CD4-positive, alpha-beta memory T cell (primary cell): ENCODE measurements around the gene UNCX. TPM values are rescaled to one million over a fixed set of nuclear protein-coding genes. Genes with fewer than 3 reads are reported as not detected.

Experiments
- CTCF ChIA-PET: fragments of 350-600 bp; sonication (Branson Sonifier 250); formaldehyde crosslinking; loops from one replicate; lab custom pipeline; 2021; ENCODE audit warnings: inconsistent platforms; ENCODE audit not compliant: partially characterized antibody; lab: Charles Lee
- POLR2A ChIA-PET: fragments of 350-600 bp; sonication (Branson Sonifier 250); formaldehyde crosslinking; loops from one replicate; lab custom pipeline; 2021; ENCODE audit not compliant: partially characterized antibody; lab: Charles Lee
- DNase-seq, 5 donors: peaks; one replicate each; pipeline versions ENCODE4 v3.0.0 to v3.0.0-alpha.2; 2020 to 2022; ENCODE audit warnings: mixed read lengths in 1 of 5
- H3K27ac ChIP-seq: one replicate; pipeline ENCODE4 v1.7.0; 2013; ENCODE audit warnings: low read depth, low read length
- H3K27me3 ChIP-seq: 2 replicates; pipeline ENCODE4 v1.7.0; 2013; ENCODE audit warnings: mild to moderate bottlenecking, low read length, moderate library complexity; ENCODE audit not compliant: insufficient read depth
- H3K36me3 ChIP-seq: 2 replicates; pipeline ENCODE4 v1.7.0; 2013; ENCODE audit warnings: mild to moderate bottlenecking, low read length, moderate library complexity; ENCODE audit not compliant: insufficient read depth
- H3K4me1 ChIP-seq: 2 replicates; pipeline ENCODE4 v1.7.0; 2013; ENCODE audit warnings: mild to moderate bottlenecking, low read length, moderate library complexity; ENCODE audit not compliant: insufficient read depth
- H3K4me3 ChIP-seq, 2 donors: one replicate each; pipeline ENCODE4 v1.7.0; 2013; ENCODE audit warnings: low read length in 2 of 2, mild to moderate bottlenecking in 1 of 2
- H3K9me3 ChIP-seq, 2 donors: one replicate each; pipeline ENCODE4 v1.7.0; 2013; ENCODE audit warnings: low read length in 2 of 2, control low read depth in 1 of 2; ENCODE audit not compliant: control insufficient read depth in 1 of 2
- H3K27ac Mint-ChIP-seq, 7 donors: one replicate each; pipeline ENCODE4 v1.8.0; 2020 to 2021; ENCODE audit warnings: mixed read lengths in 7 of 7, mild to moderate bottlenecking in 6 of 7, inconsistent platforms in 3 of 7, moderate library complexity in 3 of 7
- H3K27me3 Mint-ChIP-seq, 2 donors: one replicate each; pipeline ENCODE4 v1.8.0; 2020 to 2021; ENCODE audit warnings: mixed read lengths in 2 of 2
- H3K36me3 Mint-ChIP-seq, 2 donors: one replicate each; pipeline ENCODE4 v1.8.0; 2020 to 2021; ENCODE audit warnings: mixed read lengths in 2 of 2, inconsistent platforms in 1 of 2, mild to moderate bottlenecking in 1 of 2
- H3K4me1 Mint-ChIP-seq, 4 donors: one replicate each; pipeline ENCODE4 v1.8.0; 2020 to 2021; ENCODE audit warnings: mixed read lengths in 4 of 4, mild to moderate bottlenecking in 1 of 4
- H3K4me3 Mint-ChIP-seq, 8 donors: one replicate each; pipeline ENCODE4 v1.8.0; 2020 to 2021; ENCODE audit warnings: mixed read lengths in 8 of 8, mild to moderate bottlenecking in 7 of 8, moderate library complexity in 6 of 8, inconsistent platforms in 3 of 8
- H3K9me3 Mint-ChIP-seq, 8 donors: one replicate each; pipeline ENCODE4 v1.8.0; 2020 to 2021; ENCODE audit warnings: mixed read lengths in 8 of 8, mild to moderate bottlenecking in 5 of 8, inconsistent platforms in 3 of 8, moderate library complexity in 1 of 8
- intact Hi-C: fragments of 100-400 bp; cut with micrococcal nuclease; formaldehyde crosslinking; loops from one replicate; pipeline ENCODE4 v1.15.1; 2023
- polyA plus RNA-seq, 2 donors: library from polyadenylated mRNA; unstranded; fragments of 300-500 nt; fragmentation: Illumina TruSeq; gene quantifications; one replicate each; pipeline ENCODE4 v1.2.3, GENCODE V29; 2021
- total RNA-seq, 2 experiments: library from RNA; stranded (reverse); gene quantifications; one replicate each; pipeline ENCODE4 v1.2.3, GENCODE V29; 2021

UNCX gene
- total and polyA plus RNA-seq, 4 experiments from 2014 or later, result not detected

DNA sequence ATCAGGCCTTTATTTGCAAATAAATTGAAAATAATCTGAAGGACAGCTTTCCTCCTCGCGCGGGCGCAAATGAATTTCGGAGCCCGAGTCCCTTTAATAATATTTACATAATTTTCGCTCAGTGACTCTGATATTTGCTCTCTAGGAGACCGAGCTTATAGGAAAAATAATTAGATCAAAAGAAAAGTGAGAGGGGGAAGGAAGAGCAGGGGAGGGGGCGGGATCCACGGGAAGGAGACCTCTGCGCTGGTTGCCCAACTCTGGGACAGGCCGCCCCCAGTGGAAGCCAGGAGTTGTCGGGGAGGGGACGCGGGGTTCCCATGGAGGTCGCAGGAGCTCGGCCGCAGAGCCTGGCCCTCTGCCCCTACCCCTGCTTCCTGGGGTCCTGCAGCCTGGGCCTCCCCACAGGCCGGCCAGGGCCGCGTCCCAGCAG is 5.8 kb downstream of the UNCX start:
- no peak for DNase-seq
- Histone ChIP-seq H3K9me3 (no peaks in the 10 kb centered on the region), H3K27me3 (peaks cover 59% of the 10 kb centered on the region), H3K36me3 (no peaks in the 10 kb centered on the region), H3K4me3 (no peak overlapping the region), H3K27ac (no peak overlapping the region), H3K4me1 (peaks cover 17% of the 10 kb centered on the region)
- Mint-ChIP-seq H3K4me1 (peaks cover 15 to 27% (median 21%) of the 10 kb centered on the region in 4 donors), H3K36me3 (no peaks in the 10 kb centered on the region), H3K27me3 (peaks cover 35 to 39% of the 10 kb centered on the region in 2 donors), H3K27ac (peak overlapping the region in 1 of 7 donors; percentile 86), H3K9me3 (peaks cover 0 to 28% (median 0%) of the 10 kb centered on the region in 8 donors), H3K4me3 (no peak overlapping the region)
- intact Hi-C loops, result no loop called here
- ChIA-PET CTCF (interaction anchor here (2.2 kb wide), 1 partner anchor 13 kb away, joined by 5 read pairs; no protein-coding TSS in a partner anchor), POLR2A (no interaction called here)

DNA sequence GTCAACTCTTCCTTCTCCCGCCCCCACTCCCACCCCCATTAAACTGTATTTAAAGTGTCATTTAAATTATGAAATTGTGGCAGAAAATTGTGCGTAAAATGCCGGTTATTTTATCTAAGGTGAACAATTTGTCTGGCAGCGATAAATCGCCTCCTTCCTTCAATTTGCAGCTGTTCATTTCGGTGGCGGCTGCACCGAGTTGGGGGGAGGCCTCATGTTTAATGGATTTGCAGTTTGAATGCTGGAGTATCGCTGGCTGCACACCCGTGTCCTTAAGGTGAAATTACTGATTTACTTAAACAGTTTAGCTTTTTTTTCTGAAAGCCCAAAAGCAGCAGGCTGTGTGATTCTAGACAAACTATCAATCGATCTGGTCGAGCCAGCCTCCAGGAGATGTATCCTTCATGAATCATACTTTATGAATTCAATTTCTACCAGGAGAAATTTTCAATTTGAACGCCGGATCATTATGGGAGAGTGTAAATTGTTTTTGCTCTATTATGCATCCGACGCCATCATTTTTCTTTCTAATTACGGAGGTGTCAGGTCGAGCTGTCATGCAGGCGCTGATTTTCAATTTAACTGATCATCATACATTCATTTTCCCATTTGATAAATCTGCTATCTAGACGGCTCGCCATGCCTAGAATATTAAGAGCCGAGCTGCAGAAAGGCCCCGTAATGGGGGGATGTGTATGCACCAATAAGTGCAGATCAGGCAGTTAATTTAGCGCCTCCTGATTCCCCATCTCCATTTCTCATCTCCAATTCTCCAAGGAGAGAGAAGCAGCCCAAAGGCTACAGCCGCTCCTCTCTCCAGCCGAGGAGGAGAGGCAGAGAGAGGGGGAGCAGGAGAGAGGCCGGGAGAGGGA is 6.5 kb downstream of the UNCX start:
- Histone ChIP-seq H3K4me3 (no peak overlapping the region), H3K27me3 (peaks cover 61% of the 10 kb centered on the region), H3K9me3 (no peaks in the 10 kb centered on the region), H3K27ac (no peak overlapping the region), H3K4me1 (peaks cover 16% of the 10 kb centered on the region), H3K36me3 (no peaks in the 10 kb centered on the region)
- no peak for DNase-seq
- Mint-ChIP-seq H3K27ac (peak overlapping the region in 6 of 7 donors; percentile 24 to 86 (median 58)), H3K27me3 (peaks cover 36 to 44% of the 10 kb centered on the region in 2 donors), H3K4me1 (peaks cover 15 to 31% (median 20%) of the 10 kb centered on the region in 4 donors), H3K9me3 (peaks cover 0 to 31% (median 0%) of the 10 kb centered on the region in 8 donors), H3K36me3 (no peaks in the 10 kb centered on the region), H3K4me3 (peak overlapping the region in 2 of 8 donors; percentile 36 to 65)
- intact Hi-C loops, result no loop called here
- CTCF ChIA-PET, result interaction anchor here (2.2 kb wide), 1 partner anchor 13 kb away, joined by 5 read pairs; no protein-coding TSS in a partner anchor
- POLR2A ChIA-PET, result no interaction called here

DNA sequence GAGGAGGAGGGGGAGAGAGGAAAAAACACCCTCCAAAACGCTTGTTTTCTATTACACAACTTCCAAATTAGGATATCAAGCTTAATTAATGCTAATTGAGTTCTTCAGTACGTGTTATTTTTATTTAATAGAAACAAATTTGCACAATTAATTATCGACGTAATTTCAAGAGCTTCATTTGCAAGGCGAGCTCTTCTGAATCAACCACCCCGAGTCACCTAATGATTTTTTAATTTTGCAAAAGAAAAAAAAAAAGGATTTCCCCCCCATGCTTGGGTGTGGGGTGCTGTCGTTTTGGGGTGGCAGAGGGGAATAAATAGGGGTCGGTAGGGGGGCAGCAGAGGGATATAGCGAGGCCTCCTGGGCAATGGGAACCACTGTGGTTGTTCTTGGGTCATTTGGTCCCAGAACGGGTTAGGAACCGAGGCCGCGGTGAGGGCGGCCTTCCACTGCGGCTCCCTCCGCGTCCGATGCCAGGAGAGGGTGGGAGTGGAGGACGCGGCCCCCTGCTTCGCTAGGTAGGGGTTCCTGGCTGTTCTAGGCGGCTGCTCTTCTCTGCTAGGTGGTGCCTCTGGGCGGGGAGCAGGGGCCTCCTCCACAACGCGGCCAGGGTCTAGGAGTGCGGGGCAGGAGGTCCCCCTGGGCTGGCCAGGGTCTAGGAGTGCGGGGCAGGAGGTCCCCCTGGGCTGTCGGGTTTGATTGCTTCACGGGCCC is 7.3 kb downstream of the UNCX start:
- H3K27me3 Mint-ChIP-seq, result peaks cover 37 to 44% of the 10 kb centered on the region in 2 donors
- intact Hi-C loops, result no loop called here
- Histone ChIP-seq H3K4me3 (no peak overlapping the region), H3K9me3 (no peaks in the 10 kb centered on the region), H3K27ac (no peak overlapping the region), H3K27me3 (peaks cover 63% of the 10 kb centered on the region), H3K4me1 (peaks cover 8% of the 10 kb centered on the region), H3K36me3 (no peaks in the 10 kb centered on the region)
- H3K4me1 Mint-ChIP-seq, result peaks cover 8 to 29% (median 12%) of the 10 kb centered on the region in 4 donors
- peaks cover 0 to 29% (median 0%) of the 10 kb centered on the region in 8 donors for H3K9me3 Mint-ChIP-seq
- ChIA-PET CTCF (interaction anchor here (2.2 kb wide), 1 partner anchor 14 kb away, joined by 5 read pairs; no protein-coding TSS in a partner anchor), POLR2A (no interaction called here)
- no peaks in the 10 kb centered on the region for H3K36me3 Mint-ChIP-seq
- peak overlapping the region in 1 of 8 donors; percentile 43 for H3K4me3 Mint-ChIP-seq
- peak overlapping the region in 2 of 7 donors; percentile 61 to 86 for H3K27ac Mint-ChIP-seq
- no peak for DNase-seq

DNA sequence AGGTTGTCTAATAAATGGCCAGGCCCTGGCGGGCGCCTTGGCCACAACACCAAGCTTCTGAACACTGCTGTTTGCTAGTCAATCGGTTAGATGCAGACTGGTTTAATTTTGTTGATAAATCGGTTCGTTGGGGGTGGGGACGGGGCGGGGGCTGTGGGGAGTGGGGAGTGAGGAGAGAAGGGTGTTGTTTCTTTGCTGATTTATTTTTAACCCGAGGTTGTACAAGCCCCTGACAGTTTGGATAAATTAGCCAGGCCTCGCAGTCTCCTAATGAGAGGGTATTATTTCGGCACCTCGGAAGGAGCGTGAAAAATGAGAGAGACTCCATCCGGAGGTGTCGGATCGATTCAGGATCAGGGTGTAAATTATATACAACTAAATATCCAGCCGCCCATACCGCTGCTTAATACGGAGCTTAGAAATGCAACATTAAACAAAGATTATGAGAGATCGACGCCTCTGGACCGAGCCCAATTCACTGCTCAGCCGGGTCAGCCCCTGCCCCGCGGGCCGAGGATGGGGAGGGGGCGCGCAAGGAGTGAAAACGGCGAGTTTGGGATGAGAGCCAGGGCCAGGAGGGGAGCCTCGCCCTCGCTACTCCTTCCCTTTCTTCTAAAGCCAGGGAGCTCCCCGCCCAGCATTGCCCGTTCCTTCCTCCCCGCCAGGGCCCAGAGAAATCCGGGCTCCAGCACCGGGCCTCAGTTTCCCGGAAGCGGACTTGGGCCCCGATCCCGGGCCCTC is 8.0 kb downstream of the UNCX start:
- no peak overlapping the region for H3K27ac ChIP-seq
- peak overlapping the region in 3 of 7 donors; percentile 64 to 86 (median 75) for H3K27ac Mint-ChIP-seq

DNA sequence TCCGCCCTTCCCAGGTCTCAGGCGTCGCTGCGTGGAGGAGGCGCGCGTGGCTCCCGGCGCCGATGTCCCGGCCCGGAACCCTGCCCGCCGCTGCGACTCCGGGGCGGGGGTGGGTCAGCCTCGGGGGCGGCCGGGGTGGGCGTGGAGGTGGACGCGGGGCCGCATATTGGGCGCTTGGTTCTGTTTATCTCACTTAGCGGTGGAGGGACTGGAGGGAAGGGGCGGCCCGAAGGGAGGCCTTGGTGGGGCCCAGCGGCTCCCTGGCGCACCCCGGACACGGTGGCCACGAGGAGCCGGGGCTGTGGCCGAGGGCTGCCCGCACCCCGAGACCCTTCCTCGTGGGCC is 8.6 kb downstream of the UNCX start:
- H3K9me3 Mint-ChIP-seq, result peaks cover 0 to 25% (median 0%) of the 10 kb centered on the region in 8 donors
- peaks cover 6 to 39% (median 8%) of the 10 kb centered on the region in 4 donors for H3K4me1 Mint-ChIP-seq
- H3K36me3 Mint-ChIP-seq, result no peaks in the 10 kb centered on the region
- DNase-seq, result no peak
- no peak overlapping the region for H3K27ac Mint-ChIP-seq
- ChIA-PET POLR2A (no interaction called here), CTCF (no interaction called here)
- no peak overlapping the region for H3K4me3 ChIP-seq
- no peaks in the 10 kb centered on the region for H3K9me3 ChIP-seq
- peaks cover under 1% of the 10 kb centered on the region for H3K4me1 ChIP-seq
- H3K36me3 ChIP-seq, result no peaks in the 10 kb centered on the region
- intact Hi-C loops, result no loop called here
- H3K27ac ChIP-seq, result no peak overlapping the region
- H3K4me3 Mint-ChIP-seq, result no peak overlapping the region
- H3K27me3 ChIP-seq, result peaks cover 69% of the 10 kb centered on the region
- H3K27me3 Mint-ChIP-seq, result peaks cover 45 to 52% of the 10 kb centered on the region in 2 donors

More for the DNA sequence above, 8.0 kb downstream of the UNCX start:
- peaks cover 41 to 48% of the 10 kb centered on the region in 2 donors for H3K27me3 Mint-ChIP-seq
- H3K36me3 Mint-ChIP-seq, result no peaks in the 10 kb centered on the region
- peak overlapping the region in 4 of 8 donors; percentile 17 to 49 (median 33) for H3K4me3 Mint-ChIP-seq
- H3K4me1 ChIP-seq, result peaks cover 1% of the 10 kb centered on the region
- ChIA-PET POLR2A (no interaction called here), CTCF (no interaction called here)
- intact Hi-C loops, result no loop called here
- peaks cover 0 to 27% (median 0%) of the 10 kb centered on the region in 8 donors for H3K9me3 Mint-ChIP-seq
- H3K4me3 ChIP-seq, result no peak overlapping the region
- peaks cover 64% of the 10 kb centered on the region for H3K27me3 ChIP-seq
- peaks cover 7 to 34% (median 9%) of the 10 kb centered on the region in 4 donors for H3K4me1 Mint-ChIP-seq
- no peaks in the 10 kb centered on the region for H3K9me3 ChIP-seq
- no peaks in the 10 kb centered on the region for H3K36me3 ChIP-seq
- DNase-seq, result no peak

DNA sequence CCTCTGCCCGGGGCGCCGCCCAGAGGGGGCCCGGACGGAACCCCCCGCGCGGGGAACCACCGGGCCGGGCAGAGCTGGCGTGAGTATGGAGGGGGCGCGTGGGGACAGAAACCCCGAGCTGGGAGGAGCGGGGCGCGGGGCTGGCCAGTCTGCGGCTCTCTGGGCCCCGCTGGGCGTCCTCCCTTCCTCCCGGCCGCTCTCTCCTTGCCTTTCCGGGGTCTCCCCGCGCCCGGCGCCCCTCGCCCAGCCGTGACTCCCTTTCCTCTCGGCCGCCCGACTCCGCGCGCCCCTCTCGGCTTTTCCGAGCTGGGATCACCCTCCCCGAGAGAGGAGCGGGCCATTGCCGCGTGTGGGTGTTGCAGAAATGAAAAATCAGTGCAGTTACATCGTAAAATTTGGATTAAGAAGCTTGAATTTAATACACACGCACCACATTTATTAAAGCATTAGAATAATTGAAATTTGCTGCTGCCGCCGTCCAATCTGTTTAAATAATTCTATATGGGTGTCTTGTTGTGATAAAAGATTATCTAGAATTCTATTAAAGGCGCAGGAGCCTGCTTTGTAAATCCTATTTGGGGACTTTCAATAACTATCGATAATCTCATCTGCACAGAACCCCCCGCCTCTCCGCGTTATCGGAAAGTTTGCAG is 9.1 kb downstream of the UNCX start:
- no peaks in the 10 kb centered on the region for H3K36me3 ChIP-seq
- H3K4me3 ChIP-seq, result no peak overlapping the region
- peaks cover 73% of the 10 kb centered on the region for H3K27me3 ChIP-seq
- intact Hi-C loops, result no loop called here
- Mint-ChIP-seq H3K9me3 (peaks cover 0 to 25% (median 0%) of the 10 kb centered on the region in 8 donors), H3K27ac (peak overlapping the region in 3 of 7 donors; percentile 29 to 79 (median 73)), H3K27me3 (peaks cover 47 to 53% of the 10 kb centered on the region in 2 donors), H3K36me3 (no peaks in the 10 kb centered on the region), H3K4me3 (peak overlapping the region in 1 of 8 donors; percentile 10), H3K4me1 (peaks cover 7 to 44% (median 11%) of the 10 kb centered on the region in 4 donors)
- DNase-seq, result no peak
- no peaks in the 10 kb centered on the region for H3K9me3 ChIP-seq
- no peak overlapping the region for H3K27ac ChIP-seq
- peaks cover 6% of the 10 kb centered on the region for H3K4me1 ChIP-seq
- POLR2A ChIA-PET, result no interaction called here
- CTCF ChIA-PET, result no interaction called here
